HepG2 (cell line): ENCODE results near the gene METRN. TPM values are rescaled to one million over a fixed set of nuclear protein-coding genes. Genes with fewer than 3 reads are reported as not detected.

ENCODE experiments used
- GTF2F1 ChIP-seq: fragments of 150-350 bp; IDR thresholded peaks from 2 replicates; pipeline ENCODE4 v1.6.1; 2014; ENCODE audit warnings: low read length
- HOXD1 ChIP-seq: sonication (generic); formaldehyde crosslinking; IDR thresholded peaks from 2 replicates; pipeline ENCODE4 v1.5.0; 2020; ENCODE audit warnings: missing genetic modification reagents
- ISL2 ChIP-seq: sonication (generic); formaldehyde crosslinking; IDR thresholded peaks from 2 replicates; pipeline ENCODE4 v1.5.0; 2020; ENCODE audit warnings: missing genetic modification reagents
- JUNB ChIP-seq: sonication (generic); formaldehyde crosslinking; IDR thresholded peaks from 2 replicates; pipeline ENCODE4 v1.8.0; 2022; ENCODE audit warnings: missing genetic modification reagents, mild to moderate bottlenecking, borderline replicate concordance
- KLF16 ChIP-seq, 2 experiments: sonication (generic) in 1 of 2; formaldehyde crosslinking in 1 of 2; IDR thresholded peaks; 2 replicates each; pipeline versions ENCODE4 v1.6.1 to v1.8.0; 2016 to 2023; ENCODE audit warnings: missing genetic modification reagents in 2 of 2, missing compliant biosample characterization in 1 of 2
- POLR2AphosphoS2 ChIP-seq: IDR thresholded peaks from 2 replicates; pipeline ENCODE4 v1.6.1; 2011; ENCODE audit warnings: low read depth, low read length, improper control_type of control experiment
- RFXANK ChIP-seq: IDR thresholded peaks from 2 replicates; pipeline ENCODE4 v1.6.1; 2016
- ZKSCAN5 ChIP-seq: sonication (generic); formaldehyde crosslinking; IDR thresholded peaks from 2 replicates; pipeline ENCODE4 v1.5.1; 2020; ENCODE audit warnings: mild to moderate bottlenecking, missing genetic modification reagents
- ZKSCAN8 ChIP-seq: IDR thresholded peaks from 2 replicates; pipeline ENCODE4 v1.6.1; 2016; ENCODE audit warnings: borderline replicate concordance, missing genetic modification reagents, missing compliant biosample characterization
- ZNF225 ChIP-seq: sonication (generic); formaldehyde crosslinking; IDR thresholded peaks from 2 replicates; pipeline ENCODE4 v1.4.0; 2020; ENCODE audit warnings: mild to moderate bottlenecking, missing genetic modification reagents
- ZNF629 ChIP-seq: sonication (generic); formaldehyde crosslinking; conservative IDR thresholded peaks from 2 replicates; pipeline ENCODE4 v1.5.0; 2020; ENCODE audit warnings: missing genetic modification reagents
- ZNF747 ChIP-seq: sonication (generic); formaldehyde crosslinking; IDR thresholded peaks from 2 replicates; pipeline ENCODE4 v1.8.1; 2023; ENCODE audit warnings: missing genetic modification reagents, mild to moderate bottlenecking, borderline replicate concordance
- ZNF883 ChIP-seq: sonication (generic); formaldehyde crosslinking; IDR thresholded peaks from 2 replicates; pipeline ENCODE4 v1.5.1; 2020; ENCODE audit warnings: mild to moderate bottlenecking, missing genetic modification reagents; ENCODE audit errors: not compliant biosample characterization
- ZSCAN20 ChIP-seq: sonication (generic); formaldehyde crosslinking; IDR thresholded peaks from 2 replicates; pipeline ENCODE4 v1.4.0; 2020; ENCODE audit warnings: missing genetic modification reagents, mild to moderate bottlenecking, borderline replicate concordance
- ZSCAN31 ChIP-seq: sonication (generic); formaldehyde crosslinking; IDR thresholded peaks from 2 replicates; pipeline ENCODE4 v1.5.0; 2020; ENCODE audit warnings: low read depth, mild to moderate bottlenecking, missing genetic modification reagents
- polyA plus RNA-seq, 8 experiments: library from polyadenylated mRNA; depleted of rRNA in 3 of 8; stranded (reverse) in 7 of 8; unstranded in 1 of 8; fragments of >200 nt; fragmentation: Illumina TruSeq in 4 of 8; extraction: Trizol in 4 of 8; gene quantifications; 2 replicates each; pipeline versions ENCODE4 v1.2.1 to v1.2.3, GENCODE V29; 2011 to 2016; ENCODE audit warnings: low read depth in 4 of 8, missing spikeins in 1 of 8, mixed read lengths in 1 of 8; ENCODE audit not compliant: insufficient read depth in 1 of 8
- total RNA-seq, 5 experiments: library from RNA; depleted of rRNA; stranded (reverse); fragments of >200 nt; fragmentation: Illumina TruSeq; extraction: Trizol; gene quantifications; 2 replicates each; pipeline ENCODE4 v1.2.3, GENCODE V29; 2016; ENCODE audit warnings: low read depth in 1 of 5
- TF ChIP-seq, protein P1 (sequence below): sonication (generic); formaldehyde crosslinking; IDR thresholded peaks from 2 replicates; pipeline ENCODE4 v1.8.0; 2022; ENCODE audit warnings: mild to moderate bottlenecking, missing genetic modification reagents; ENCODE audit not compliant: insufficient replicate concordance
- TF ChIP-seq, protein P2 (sequence below): sonication (generic); formaldehyde crosslinking; IDR thresholded peaks from 2 replicates; pipeline ENCODE4 v1.4.0; 2020; ENCODE audit warnings: missing genetic modification reagents, borderline replicate concordance
- TF ChIP-seq, protein P3 (sequence below): IDR thresholded peaks from 2 replicates; pipeline ENCODE4 v1.6.1; 2012; ENCODE audit warnings: low read depth, low read length, improper control_type of control experiment
- TF ChIP-seq, protein P4 (sequence below): sonication (generic); formaldehyde crosslinking; IDR thresholded peaks from 2 replicates; pipeline ENCODE4 v1.4.0; 2020; ENCODE audit warnings: missing genetic modification reagents

METRN gene
- total and polyA plus RNA-seq, 2 of the 13 experiments (the other 11 are each of a cell fraction or from before 2014, with no cell fraction given): 25.5 to 46.1 TPM

DNA sequence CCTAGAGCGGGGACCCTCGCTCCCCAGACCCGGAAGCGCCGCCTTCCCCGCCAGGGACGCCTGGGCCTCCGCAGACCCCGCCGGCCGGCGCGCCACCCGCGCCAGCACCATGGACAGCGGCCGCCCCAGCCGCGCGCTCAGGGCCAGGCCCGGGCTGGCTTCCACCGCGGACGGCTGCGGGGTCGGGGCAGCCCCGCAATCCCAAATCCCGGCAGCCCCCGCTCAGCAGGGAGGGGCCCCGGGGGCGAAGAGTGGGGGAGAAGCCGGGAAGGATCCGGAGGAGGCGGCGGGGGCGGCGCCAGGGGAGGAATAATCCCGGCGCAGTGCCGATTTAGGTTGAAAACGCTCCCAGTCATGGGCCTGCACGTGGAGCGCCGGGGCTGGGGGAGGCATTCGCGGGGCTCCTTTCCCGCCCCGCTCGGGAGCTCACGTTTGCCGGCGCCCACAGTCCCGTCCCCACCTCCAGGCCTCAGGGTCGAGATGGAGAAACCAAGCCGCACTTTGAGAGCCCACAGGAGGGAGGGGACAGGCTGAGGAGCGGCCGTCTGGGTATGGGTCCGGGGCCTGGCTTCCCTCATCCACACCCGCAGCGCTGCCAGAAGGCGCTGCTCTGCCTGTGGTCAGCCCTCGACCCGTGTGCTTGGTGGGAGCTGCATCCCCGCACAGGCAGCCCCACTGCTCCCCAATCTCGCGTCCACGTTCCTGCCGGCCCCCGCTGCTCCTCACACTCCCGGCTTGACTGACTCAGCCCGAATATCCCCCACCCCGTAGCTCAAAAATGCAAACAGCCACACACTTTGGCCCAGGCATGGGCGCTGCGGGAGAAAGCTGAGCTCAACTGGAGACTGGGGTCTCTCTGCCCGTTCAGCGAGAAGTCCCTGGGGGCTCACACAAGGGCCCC is 14.0 kb upstream of the METRN start (continued):
- TF ChIP-seq, protein P1, sequence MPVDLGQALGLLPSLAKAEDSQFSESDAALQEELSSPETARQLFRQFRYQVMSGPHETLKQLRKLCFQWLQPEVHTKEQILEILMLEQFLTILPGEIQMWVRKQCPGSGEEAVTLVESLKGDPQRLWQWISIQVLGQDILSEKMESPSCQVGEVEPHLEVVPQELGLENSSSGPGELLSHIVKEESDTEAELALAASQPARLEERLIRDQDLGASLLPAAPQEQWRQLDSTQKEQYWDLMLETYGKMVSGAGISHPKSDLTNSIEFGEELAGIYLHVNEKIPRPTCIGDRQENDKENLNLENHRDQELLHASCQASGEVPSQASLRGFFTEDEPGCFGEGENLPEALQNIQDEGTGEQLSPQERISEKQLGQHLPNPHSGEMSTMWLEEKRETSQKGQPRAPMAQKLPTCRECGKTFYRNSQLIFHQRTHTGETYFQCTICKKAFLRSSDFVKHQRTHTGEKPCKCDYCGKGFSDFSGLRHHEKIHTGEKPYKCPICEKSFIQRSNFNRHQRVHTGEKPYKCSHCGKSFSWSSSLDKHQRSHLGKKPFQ (CRISPR knock-in tag): no peak
- TF ChIP-seq KLF16 (CRISPR knock-in tag; IDR thresholded peaks at IDR 0.05) (peak in 1 of 2 experiments; percentile 75; a peak in 2 of 4 replicates), RFXANK (CRISPR knock-in tag) (no peak), ZNF629 (CRISPR knock-in tag) (no peak), ISL2 (0 out of 2 replicates have a peak, but pooled peaks have one; percentile 17), ZKSCAN5 (CRISPR knock-in tag) (no peak), ZNF883 (peak; percentile 83), ZKSCAN8 (CRISPR knock-in tag) (0 out of 2 replicates have a peak, but pooled peaks have one; percentile 31), ZNF747 (no peak), ZSCAN31 (CRISPR knock-in tag) (no peak), ZSCAN20 (peak; percentile 95), JUNB (CRISPR knock-in tag) (0 out of 2 replicates have a peak, but pooled peaks have one; percentile 14), POLR2AphosphoS2 (no peak), ZNF225 (CRISPR knock-in tag) (no peak), GTF2F1 (no peak), HOXD1 (CRISPR knock-in tag) (0 out of 2 replicates have a peak, but pooled peaks have one; percentile 66)
- TF ChIP-seq, protein P2, sequence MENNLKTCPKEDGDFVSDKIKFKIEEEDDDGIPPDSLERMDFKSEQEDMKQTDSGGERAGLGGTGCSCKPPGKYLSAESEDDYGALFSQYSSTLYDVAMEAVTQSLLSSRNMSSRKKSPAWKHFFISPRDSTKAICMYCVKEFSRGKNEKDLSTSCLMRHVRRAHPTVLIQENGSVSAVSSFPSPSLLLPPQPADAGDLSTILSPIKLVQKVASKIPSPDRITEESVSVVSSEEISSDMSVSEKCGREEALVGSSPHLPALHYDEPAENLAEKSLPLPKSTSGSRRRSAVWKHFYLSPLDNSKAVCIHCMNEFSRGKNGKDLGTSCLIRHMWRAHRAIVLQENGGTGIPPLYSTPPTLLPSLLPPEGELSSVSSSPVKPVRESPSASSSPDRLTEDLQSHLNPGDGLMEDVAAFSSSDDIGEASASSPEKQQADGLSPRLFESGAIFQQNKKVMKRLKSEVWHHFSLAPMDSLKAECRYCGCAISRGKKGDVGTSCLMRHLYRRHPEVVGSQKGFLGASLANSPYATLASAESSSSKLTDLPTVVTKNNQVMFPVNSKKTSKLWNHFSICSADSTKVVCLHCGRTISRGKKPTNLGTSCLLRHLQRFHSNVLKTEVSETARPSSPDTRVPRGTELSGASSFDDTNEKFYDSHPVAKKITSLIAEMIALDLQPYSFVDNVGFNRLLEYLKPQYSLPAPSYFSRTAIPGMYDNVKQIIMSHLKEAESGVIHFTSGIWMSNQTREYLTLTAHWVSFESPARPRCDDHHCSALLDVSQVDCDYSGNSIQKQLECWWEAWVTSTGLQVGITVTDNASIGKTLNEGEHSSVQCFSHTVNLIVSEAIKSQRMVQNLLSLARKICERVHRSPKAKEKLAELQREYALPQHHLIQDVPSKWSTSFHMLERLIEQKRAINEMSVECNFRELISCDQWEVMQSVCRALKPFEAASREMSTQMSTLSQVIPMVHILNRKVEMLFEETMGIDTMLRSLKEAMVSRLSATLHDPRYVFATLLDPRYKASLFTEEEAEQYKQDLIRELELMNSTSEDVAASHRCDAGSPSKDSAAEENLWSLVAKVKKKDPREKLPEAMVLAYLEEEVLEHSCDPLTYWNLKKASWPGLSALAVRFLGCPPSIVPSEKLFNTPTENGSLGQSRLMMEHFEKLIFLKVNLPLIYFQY (CRISPR knock-in tag): peak; percentile 69; the same call in 1 of the 2 replicates
- TF ChIP-seq, protein P3, sequence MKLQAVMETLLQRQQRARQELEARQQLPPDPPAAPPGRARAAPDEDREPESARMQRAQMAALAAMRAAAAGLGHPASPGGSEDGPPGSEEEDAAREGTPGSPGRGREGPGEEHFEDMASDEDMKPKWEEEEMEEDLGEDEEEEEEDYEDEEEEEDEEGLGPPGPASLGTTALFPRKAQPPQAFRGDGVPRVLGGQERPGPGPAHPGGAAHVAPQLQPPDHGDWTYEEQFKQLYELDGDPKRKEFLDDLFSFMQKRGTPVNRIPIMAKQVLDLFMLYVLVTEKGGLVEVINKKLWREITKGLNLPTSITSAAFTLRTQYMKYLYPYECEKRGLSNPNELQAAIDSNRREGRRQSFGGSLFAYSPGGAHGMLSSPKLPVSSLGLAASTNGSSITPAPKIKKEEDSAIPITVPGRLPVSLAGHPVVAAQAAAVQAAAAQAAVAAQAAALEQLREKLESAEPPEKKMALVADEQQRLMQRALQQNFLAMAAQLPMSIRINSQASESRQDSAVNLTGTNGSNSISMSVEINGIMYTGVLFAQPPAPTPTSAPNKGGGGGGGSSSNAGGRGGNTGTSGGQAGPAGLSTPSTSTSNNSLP: no peak
- TF ChIP-seq, protein P4, sequence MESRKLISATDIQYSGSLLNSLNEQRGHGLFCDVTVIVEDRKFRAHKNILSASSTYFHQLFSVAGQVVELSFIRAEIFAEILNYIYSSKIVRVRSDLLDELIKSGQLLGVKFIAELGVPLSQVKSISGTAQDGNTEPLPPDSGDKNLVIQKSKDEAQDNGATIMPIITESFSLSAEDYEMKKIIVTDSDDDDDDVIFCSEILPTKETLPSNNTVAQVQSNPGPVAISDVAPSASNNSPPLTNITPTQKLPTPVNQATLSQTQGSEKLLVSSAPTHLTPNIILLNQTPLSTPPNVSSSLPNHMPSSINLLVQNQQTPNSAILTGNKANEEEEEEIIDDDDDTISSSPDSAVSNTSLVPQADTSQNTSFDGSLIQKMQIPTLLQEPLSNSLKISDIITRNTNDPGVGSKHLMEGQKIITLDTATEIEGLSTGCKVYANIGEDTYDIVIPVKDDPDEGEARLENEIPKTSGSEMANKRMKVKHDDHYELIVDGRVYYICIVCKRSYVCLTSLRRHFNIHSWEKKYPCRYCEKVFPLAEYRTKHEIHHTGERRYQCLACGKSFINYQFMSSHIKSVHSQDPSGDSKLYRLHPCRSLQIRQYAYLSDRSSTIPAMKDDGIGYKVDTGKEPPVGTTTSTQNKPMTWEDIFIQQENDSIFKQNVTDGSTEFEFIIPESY (CRISPR knock-in tag): no peak
